Islet precursor cell (in vitro differentiated cells): Measurements from ENCODE around the gene LIMS2.
A peak's percentile ranks its signal among the peaks of the same experiment; 100 is the strongest.

ENCODE experiments used
- DNase-seq: peaks from one replicate; pipeline ENCODE4 v3.0.0-alpha.2; 2018

The LIMS2 gene

DNA sequence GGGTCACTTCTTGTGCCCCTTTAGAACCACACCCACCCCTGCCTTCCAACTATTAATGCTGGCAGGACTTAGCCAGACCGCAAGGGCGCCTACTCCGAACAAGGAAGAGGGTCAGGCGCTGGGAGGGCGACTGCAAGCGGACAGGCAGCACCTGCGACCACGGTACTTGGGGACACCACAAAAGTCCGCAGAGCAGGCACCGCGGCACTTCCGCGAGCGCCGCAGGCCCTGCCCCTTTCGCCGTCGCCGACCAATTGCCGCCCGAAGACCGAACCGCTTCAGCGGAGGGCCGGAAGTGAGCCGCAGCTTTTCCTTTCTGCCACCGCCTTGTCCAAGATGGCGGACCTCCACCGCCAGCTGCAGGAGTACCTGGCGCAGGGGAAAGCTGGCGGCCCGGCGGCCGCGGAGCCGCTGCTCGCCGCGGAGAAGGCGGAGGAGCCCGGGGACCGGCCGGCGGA is 25.9 kb upstream of the LIMS2 start, which contains the start of gene SFT2D3:
SFT2D3 (plus strand) TSS at position 305 of the 458 bp plus-strand sequence; CDS start at position 337, 32 bp downstream.
- peak; percentile 97 for DNase-seq

DNA sequence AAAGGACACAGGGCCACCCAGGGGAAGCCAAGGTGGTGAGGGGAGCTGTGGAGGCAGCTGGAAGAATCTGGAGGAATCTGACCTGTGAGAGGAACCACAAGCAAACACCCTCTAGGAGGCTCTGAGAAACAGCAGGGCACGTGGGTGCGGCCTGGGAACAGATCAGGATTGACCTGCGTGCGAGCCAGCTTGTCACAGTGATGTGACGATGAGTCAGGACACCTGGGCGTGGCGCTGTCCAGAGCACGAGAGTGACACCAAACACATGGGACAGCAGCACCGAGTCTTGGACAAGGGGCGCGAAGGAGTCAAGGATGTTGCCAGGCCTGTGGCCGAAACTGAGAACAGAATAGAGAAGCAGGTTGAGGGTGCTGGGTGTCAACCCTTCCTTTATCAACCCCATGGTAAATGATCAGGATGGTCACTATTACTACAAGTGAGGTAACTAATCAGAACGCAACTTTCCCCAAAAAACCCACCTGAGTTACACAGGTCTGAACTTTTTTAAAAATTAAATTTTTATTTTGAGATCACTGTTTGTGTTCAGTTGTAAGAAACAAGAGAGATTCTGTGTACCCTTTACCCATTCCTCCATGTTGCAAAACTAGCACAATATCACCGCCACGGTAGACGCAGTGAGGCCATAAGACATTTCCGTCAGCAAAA is 25.3 kb upstream of the LIMS2 start:
- DNase-seq = peak; percentile 92

DNA sequence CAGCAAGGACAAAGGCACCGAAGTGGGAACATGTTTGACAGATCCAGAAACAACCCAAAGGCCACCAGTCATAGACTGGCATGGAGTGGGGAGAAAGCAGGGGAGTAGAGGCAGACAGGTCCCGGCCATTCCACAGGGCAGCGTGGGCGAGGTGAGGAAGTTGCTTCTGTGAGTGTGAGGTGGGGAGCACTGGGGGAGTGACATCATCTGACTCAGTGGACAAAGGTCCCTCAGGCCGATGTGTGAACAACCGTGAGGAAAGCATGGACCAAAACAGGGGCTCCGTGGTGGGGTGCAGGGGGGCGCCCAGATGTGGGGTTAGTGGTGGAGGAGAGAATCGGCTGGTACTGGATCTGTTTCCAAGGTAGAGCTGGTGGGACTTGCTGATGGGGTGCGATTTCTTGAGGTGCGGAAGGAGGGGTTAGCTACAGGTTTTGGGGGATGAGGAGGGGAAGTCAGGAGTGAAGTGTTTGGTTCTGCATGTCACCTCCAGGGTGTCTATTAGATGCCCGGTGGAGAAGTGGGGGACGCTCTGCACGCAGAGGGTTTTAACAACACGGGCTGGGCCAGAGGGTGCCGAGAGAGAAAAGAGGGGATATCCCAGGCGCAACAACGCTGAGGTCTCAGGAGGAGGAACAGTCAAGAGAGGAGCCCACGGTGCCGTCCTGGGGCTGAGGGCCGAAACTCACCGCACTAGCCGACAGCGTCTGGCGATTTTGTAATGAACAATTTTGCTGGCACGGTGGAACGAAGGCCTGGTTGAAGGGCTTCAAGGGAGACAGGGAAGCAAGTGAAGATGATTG is 23.4 kb upstream of the LIMS2 start:
- no peak for DNase-seq

DNA sequence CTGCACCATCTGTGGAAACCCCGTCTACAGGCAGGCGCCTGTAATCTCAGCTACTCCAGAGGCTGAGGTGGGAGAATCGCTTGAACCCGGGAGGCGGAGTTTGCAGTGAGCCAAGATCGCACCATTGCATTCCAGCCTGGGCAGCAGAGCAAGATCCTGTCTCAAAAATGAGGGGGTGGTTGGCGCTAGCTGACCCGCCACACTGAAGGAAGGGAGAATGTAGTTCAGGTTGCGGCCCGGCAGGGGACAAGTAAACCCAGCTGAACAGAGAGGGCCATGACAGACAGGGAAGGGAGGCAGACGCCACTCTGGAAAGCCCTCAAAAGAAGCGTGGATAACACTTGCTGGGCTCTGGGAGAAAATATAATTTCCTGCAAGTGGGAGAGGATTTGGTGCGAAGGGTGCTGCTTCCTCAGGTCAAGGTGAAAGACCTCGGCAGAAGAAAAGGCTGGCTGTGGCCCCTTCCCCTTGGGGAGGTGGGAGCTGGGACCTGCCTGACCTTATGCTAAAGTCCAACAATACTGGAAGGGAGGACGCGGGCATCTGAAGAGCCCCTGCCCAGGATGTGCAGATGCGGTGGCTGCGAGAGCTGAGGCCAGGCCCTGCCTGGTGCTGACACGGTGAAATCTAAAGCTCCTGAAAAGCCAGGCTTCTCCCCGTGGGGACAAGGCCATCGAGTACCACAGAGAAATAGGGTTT is 22.3 kb upstream of the LIMS2 start:
- DNase-seq = no peak

DNA sequence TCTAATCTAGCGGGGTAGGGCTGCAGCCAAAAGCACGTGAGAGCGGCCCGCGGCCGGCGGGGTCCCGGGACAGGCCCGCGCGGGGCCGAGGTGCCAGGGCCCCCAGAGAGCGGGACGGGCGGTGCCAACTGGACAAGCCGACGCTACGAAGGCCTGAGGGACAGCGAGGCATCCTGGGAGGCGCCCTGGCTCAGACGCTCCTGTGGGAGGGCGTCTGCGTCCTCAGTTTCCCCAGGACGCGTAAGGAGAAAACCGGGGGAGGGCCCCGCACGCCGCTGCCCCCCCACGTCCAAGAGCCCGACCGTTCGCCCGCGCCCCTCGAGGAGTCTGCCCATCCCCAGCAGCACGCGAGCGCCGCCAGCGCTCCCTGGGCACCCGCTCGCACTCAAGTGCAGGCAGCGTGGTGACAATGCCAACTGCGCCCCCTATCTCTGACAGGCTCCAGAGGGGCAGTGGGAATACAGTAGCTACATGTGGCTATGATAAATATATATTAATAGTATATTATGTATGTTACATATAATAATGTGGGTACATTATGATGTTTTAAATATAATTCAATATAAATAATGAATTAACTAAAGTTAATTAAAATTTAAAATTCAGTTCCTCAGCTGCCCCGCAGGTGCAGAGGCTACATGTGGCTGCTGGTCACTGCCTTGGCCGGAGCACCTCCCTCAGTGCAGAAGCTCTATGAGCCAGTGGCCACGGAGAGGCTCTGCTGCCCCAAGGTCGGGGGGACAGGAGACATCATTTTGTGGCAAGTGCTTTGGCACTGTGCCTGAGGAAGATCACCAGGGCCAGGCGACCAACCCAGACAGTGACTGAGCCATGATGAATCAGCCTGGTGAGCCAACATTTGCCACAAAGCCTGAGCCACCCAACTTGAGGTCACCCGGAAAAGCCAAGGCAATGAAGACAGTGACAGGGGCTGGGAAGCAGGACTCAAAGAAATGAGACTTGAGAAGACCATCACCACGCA is 20.5 kb upstream of the LIMS2 start:
- peak; percentile 80 for DNase-seq

DNA sequence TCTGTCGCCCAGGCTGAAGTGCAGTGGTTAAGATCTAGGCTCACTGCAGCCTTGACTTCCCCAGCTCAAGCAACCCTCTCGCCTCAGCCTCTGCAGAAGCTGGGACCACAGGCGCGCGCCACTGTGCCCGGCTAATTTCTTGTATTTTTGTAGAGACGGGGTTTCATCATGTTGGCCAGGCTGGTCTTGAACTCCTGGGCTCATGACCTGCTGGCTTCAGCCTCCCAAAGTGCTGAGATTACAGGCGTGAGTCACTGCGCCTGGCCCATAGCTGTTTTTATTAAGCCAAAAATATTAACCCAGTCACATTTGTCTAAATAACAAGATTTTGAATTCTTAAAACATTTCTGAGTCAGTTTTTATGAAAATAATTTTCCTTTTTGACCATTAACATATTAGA is 19.7 kb upstream of the LIMS2 start:
- DNase-seq = no peak

DNA sequence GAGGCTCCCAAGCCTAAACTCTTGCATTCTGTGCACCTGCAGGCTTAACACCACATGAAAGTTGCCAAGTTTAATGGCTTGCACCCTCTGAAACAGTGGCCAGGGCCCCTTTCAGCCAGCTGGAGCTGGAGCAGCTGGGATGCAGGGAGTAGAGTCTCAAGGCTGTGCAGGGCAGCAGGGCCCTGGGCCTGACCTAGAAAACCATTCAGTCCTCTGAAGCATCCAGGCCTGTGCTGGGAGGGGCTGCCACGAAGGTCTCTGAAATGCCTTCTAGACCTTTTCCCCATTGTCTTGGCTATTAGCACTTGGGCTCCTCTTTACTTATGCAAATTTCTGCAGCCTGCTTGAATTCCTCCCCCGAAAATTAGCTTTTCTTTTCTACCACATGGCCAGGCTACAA is 15.4 kb upstream of the LIMS2 start:
- no peak for DNase-seq

DNA sequence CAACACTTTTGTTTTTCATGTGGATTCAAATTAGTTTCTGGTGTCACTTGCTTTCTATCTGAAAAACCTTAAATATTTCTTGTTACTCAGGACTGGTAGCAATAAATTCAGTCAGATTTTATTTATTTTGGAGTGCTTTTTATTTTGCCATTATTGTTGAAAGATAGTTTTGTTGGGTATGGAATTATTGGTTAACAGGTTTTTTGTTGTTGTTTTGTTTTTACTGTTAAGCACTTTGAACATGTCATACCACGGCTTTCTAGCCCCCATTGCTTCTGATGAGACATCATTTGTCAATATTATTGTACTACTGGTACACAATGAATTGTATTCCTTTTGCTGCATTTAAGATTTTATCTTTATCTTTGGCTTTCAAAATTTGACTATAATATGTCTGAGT is 13.1 kb upstream of the LIMS2 start:
- DNase-seq = no peak

DNA sequence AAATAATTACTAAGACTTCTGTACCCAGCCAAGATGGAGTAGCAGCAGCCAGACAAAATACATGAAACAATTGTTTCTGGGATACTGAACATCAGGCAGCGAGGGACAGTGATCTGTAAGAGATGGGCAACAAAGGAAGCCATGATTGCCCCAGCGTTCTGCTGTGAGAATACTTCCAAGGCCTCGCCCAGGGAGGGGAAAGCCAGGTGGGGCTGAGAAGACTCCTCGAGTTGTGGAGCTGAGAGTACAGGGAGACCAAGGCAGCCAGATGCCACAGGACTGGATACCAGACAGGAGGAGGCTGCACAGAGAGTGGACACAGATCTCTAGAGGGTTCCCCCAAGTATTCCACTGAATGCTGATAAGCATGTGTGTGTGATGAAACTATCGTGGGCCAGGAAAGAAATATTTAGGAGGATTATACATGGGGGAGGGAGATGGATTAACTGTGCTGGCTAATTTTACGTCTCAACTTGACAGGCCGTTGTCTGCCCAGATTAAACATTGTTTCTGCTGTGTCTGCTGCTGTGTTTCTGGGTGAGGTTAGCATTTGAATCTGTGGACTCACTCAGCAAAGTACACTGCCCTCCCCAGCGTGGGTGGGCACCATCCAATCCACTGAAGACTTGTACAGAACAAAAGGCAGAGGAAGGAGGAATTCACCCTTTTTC is 10.2 kb upstream of the LIMS2 start:
- no peak for DNase-seq

DNA sequence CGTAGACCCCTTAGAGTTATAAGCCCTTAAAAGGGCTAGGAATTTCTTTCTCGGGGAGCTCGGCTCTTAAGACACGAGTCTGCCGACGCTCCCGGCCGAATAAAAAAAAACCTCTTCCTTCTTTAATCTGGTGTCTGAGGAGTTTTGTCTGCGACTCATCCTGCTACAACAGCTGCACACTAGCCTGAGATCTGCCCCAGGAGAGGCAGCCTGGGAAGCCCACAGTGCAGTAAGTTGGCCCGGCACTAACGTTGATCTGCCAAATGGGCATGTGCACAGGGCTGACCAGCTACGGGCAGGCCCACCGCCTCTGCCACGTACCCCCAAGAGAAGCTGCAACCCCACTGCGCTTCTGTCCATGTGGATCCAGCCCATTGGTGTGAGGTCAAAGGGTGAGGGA is 8.4 kb upstream of the LIMS2 start:
- peak; percentile 69 for DNase-seq

DNA sequence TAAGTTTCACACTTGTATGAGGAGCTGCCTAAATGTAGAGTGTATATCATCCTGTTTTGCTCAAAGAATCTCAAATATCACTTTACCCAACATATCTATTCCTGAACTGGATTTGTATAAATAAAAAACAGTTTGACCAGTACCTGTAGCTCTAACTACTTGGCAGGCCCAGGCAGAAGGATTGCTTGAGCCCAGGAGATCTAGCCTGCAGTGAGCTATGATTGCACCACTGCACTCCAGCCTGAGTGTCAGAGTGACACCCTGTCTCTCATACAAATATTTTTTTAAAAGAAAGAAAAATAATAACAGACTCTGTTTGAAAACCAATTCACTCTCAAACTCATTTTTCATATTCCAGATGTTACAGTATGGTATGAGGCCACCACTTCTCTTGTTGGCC is 7.7 kb upstream of the LIMS2 start:
- no peak for DNase-seq

DNA sequence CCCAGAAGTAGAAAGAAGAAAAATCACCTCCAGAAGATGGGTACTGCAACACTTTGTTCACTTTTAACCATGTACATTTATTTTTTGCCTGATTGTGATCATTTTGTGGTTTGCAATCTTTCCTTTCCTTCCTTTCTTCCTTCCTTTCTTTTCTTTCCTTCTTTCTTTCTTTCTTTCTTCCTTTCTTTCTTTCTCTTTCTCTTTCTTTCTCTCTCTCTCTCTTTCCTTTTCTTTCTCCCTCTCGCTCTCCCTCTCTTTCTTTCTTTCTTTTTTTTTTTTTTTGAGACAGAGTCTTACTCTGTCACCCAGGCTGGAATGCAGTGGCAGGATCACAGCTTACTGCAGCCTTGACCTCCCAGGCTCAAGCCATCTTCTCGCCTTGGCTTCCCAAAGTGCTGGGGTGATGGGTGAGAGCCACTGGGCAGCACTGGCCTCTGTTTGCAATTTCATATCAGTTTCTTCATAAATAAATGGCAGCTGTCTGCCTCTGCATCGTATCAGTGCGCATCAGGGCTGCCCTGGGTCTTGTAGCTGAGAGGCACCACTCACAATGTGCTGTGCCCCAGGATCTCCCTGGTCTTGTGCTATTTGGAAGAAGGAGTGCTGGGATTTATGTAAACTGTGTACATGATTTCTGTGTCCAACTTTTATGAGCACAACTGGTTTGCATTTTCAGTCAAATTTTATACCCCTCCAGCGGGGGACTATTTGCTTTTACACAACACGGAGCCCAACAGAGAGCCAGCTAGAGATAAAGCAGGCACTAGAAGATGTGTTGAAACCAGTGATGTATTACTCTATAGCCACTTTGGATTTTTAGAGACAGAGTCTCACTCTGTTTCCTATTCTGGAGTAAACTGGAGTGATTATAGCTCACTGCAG is 6.9 kb upstream of the LIMS2 start:
- peak; percentile 44 for DNase-seq

DNA sequence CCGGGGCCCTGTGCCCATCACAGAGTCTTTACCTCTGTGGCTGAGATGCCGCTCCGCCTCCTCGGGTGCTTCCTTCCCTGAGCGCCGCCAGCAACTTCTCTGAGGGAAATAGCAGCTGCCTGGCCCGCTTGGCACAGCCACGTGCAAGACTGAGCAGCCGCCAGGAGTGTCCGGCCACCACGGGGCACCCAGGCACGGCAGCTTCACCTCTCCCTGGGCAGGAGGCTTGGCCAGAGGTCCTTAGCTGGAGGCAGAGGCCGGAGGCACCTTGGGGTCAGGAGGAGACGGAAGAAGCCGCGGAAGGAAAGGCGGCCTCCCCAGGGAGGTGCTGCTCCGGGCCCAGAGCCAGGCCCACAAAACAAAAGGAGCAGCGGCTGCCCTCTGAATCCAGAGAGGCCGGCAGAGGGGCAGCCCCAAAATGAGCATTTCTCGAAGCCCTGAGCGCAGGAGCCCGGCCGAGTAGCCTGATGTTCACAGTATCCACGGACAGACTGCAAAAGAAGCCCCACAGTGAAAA is 6.0 kb upstream of the LIMS2 start:
- DNase-seq = peak; percentile 54

DNA sequence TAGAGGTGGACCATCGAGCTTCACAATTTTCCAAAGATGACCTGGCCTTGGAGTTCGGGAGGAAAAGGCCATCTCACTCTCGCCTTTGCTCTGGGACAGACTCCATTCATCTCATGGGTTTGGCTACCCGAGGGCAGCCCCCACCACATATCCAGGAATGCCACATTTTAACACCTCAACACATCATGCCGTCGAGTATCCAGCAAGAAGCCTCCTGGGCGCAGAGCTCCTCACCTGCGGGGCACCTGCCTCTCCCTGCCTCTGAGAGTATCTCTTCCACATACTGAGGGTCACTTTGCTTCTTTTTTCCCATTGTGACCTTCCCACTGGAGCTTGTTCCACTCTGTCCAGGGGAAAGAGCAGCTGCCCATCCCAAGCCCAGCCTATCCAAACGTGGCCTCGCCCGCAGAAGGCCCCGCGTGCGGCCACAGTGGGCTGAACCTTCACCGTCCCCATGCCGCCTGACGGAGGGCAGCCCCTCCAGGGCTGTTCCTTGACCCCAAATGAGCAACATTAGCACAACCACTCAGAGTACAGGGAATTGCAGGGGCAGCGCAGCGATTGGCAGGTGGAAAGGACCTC is 5.5 kb upstream of the LIMS2 start:
- peak; percentile 45 for DNase-seq

DNA sequence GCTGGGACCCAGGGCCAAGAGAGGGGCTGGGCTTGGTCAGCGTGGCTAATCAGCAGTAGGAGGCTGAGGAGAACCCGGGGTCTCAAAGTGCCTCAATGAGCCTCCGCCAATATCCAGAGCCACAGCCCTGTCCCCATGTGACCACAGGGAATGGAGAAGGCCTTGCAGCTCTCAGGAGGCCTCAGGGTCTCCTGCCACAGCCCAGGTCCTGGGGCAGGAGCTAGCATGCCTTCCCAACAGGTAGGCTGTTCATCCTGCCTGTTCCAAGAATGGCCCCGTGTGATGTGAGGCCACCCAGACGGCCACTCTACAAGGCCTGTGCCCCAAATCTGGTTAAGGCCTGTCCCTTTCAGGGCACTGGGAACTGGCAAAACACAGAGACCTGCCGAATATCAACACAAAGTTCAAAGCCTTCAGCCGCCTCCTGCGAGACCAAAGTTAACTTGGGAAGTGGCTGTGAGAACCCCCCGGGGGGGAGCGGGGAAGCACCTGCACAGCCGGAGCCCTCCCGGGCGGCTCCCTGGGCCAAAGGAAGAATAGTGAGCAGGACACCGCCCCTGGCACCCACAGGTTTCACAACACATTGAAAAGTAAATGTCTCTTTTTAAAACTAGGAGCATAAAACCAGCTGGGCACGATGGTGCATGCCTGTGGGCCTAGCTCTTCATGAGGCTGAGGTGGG is 4.5 kb upstream of the LIMS2 start:
- peak; percentile 49 for DNase-seq

DNA sequence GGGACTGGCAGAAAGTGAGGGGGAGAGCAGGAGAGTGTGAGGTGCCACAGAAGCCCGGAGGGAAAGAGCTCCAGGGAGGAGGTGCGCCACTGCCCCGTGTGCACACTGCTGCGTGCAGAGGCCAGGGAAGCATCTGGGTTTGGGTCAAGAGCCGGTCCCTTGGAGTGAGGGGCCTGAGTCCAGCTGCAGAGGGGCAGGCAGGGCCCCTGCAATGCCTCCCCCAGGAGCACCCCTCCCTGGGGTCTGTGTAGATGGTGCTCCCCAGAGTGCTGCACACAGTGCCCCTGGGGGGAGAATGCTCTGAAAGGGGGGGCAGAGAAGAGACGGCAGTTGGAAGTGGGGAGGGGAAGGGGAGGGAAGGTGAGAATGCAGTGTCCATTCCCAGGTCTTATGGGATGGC is 3.7 kb upstream of the LIMS2 start:
- DNase-seq = no peak

DNA sequence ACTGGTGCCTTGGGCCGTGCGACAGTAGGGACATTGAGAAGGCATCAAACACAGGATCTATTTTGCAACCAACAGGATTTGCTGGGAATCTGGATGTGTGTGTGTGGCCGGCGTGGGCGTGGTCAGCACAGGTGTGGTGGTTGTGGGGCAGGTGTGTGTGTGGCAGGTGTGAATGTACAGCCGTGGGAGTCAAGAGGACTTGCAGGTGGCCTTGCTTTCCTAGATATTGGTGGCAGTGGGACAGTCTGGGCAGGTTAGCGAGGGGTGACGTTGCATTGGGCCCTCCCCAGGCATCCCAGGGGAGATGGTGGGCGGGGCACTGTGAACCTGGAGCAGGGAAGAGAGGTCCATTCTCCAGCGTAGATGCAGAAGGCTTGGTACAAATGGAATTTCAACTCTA is 3.2 kb upstream of the LIMS2 start:
- DNase-seq = peak; percentile 48

DNA sequence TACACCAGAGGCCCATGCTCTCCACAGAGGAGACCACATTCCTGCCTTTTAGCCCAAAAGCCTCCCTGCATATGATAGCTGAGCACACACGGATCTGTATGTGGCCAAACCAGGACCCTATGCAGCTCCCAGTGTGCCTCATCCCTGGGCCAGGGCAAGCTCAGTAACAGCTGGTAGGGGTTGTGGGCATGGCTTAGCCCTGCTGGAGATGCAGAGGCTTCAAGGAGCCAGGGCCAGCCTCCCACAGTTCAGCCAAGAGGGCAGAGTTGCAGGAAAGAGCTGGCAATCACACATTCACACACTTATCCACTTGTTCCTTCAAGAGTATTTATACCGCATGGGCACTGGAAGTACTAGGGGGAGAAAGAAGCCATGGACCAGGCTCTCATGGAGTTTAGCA is 1.6 kb upstream of the LIMS2 start:
- DNase-seq = no peak
